ENCODE measurements around the gene ARHGAP26. TPM values are rescaled to one million over a fixed set of nuclear protein-coding genes. Genes with fewer than 3 reads are reported as not detected.

Gene ARHGAP26
- total and polyA plus RNA-seq, 2 donors (not counting 3 experiments of a cell fraction or from before 2014, with no cell fraction given), result 3.1 to 16.2 TPM

DNA sequence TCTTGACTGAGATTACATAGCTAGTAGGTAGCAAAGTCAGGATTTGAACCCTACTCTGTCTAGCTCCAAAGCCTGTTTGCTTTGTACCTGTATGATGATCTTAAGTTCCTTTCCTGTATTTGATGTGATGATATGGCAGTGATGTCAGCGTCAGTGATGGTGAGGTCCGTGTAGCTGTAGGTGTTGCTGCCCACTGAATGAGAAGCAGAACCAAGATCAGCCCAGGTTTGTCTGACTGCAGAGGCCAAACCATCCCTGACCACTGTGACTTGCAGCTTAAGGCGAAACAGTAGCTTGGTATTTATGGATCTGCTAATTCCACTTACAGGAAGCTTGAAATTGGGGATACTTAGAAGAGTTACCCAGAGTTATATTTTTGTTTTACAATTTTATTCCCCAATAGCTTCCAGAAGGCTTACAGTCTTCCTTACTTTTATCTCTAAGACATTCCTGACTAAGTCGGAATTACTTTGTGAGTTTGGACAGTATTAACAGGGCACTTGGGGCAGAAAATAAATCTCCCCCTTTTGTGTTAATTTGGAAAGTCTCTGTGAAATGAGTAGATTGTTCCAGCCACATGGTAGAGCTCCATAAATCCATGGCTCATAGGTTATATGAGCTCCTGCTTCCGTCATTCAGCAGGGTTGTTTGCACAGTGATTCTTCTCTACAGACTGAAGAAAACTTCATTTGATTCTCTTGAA lies 359.9 kb downstream of the ARHGAP26 start:
- no peaks in the 10 kb centered on the region for H4K20me1 ChIP-seq (replicated peaks; ENCODE audit: control insufficient read depth, extremely low read depth, insufficient read depth, low read length)
- DNase-seq (ENCODE audit: low read depth, low spot score) (no peak), FAIRE-seq (no peak)
- ChIA-PET CTCF (interaction anchor here (1.0 to 1.5 kb wide), 3 partner anchors 10 to 273 kb away, joined by 3 read pairs; partner anchors contain the start of gene NR3C1), POLR2A (no interaction called here)
- H3K4me2 ChIP-seq (ENCODE audit: insufficient read depth, low read length), result no peak overlapping the region
- no peaks in the 10 kb centered on the region for H3K9me1 ChIP-seq (replicated peaks; ENCODE audit: control insufficient read depth, extremely low read depth, insufficient read depth, low read length)
- intact Hi-C loops (cut with micrococcal nuclease), result loop anchor here (5.0 to 10.0 kb wide), 4 partner anchors 52 to 1065 kb away; no protein-coding TSS in a partner anchor
- H3K4me3 ChIP-seq (replicated peaks in 1 of 3; ENCODE audit: insufficient read depth in 1 of 3, low read depth in 1 of 3, low read length in 3 of 3), result no peak overlapping the region
- peaks cover 16% of the 10 kb centered on the region for H3K4me1 ChIP-seq (ENCODE audit: control insufficient read depth, extremely low read depth, insufficient read depth, low read length)
- no peak overlapping the region for H2AFZ ChIP-seq (ENCODE audit: low read depth, low read length)
- TF ChIP-seq JUN (IDR thresholded peaks at IDR 0.05; ENCODE audit: borderline replicate concordance, insufficient read depth, insufficient read length, low read depth), result no peak
- TF ChIP-seq, protein P1, sequence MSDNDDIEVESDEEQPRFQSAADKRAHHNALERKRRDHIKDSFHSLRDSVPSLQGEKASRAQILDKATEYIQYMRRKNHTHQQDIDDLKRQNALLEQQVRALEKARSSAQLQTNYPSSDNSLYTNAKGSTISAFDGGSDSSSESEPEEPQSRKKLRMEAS (IDR thresholded peaks at IDR 0.05; ENCODE audit: insufficient read depth, insufficient read length), result no peak
- no peak for TF ChIP-seq POLR2A (IDR thresholded peaks at IDR 0.05; ENCODE audit: low read depth, low read length)
- no peak for TF ChIP-seq MYC (IDR thresholded peaks at IDR 0.05; ENCODE audit: low read depth, low read length)
- TF ChIP-seq POLR2AphosphoS5 (IDR thresholded peaks at IDR 0.05; ENCODE audit: insufficient read depth, low read depth, low read length), result no peak
- no peak for TF ChIP-seq EZH2 (IDR thresholded peaks at IDR 0.05; ENCODE audit: borderline replicate concordance, low read depth, low read length, severe bottlenecking)
- TF ChIP-seq, protein P2, sequence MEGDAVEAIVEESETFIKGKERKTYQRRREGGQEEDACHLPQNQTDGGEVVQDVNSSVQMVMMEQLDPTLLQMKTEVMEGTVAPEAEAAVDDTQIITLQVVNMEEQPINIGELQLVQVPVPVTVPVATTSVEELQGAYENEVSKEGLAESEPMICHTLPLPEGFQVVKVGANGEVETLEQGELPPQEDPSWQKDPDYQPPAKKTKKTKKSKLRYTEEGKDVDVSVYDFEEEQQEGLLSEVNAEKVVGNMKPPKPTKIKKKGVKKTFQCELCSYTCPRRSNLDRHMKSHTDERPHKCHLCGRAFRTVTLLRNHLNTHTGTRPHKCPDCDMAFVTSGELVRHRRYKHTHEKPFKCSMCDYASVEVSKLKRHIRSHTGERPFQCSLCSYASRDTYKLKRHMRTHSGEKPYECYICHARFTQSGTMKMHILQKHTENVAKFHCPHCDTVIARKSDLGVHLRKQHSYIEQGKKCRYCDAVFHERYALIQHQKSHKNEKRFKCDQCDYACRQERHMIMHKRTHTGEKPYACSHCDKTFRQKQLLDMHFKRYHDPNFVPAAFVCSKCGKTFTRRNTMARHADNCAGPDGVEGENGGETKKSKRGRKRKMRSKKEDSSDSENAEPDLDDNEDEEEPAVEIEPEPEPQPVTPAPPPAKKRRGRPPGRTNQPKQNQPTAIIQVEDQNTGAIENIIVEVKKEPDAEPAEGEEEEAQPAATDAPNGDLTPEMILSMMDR (IDR thresholded peaks at IDR 0.05; ENCODE audit: extremely low read depth in 1 of 2, insufficient read depth in 1 of 2, low read depth in 1 of 2, low read length in 2 of 2), result no peak
- TF ChIP-seq FOS (IDR thresholded peaks at IDR 0.05; ENCODE audit: borderline replicate concordance, insufficient read depth, low read length), result no peak
- TF ChIP-seq GATA2 (IDR thresholded peaks at IDR 0.05; ENCODE audit: insufficient read depth, insufficient read length, low read depth, low read length), result no peak
- H3K9ac ChIP-seq (replicated peaks; ENCODE audit: extremely low read depth, insufficient read depth, low read length), result no peak overlapping the region
- dilution Hi-C loops (cut with MboI; ENCODE audit: extremely low pct_ligation_motif_present, low sequenced_read_pairs), result no loop called here
- peaks cover 2 to 3% of the 10 kb centered on the region in 2 experiments for H3K27me3 ChIP-seq (ENCODE audit: control insufficient read depth in 2 of 2, insufficient read depth in 2 of 2, low read length in 2 of 2)
- H3K79me2 ChIP-seq (ENCODE audit: control insufficient read depth, insufficient read depth, low read length), result no peaks in the 10 kb centered on the region
- H3K27ac ChIP-seq (ENCODE audit: insufficient read depth, low read depth, low read length), result no peak overlapping the region
- H3K9me3 ChIP-seq (replicated peaks; ENCODE audit: control insufficient read depth, insufficient read depth, low read length), result no peaks in the 10 kb centered on the region
- no peaks in the 10 kb centered on the region for H3K36me3 ChIP-seq (ENCODE audit: control insufficient read depth in 2 of 2, extremely low read depth in 1 of 2, insufficient read depth in 2 of 2, low read length in 2 of 2)
- BruUV-seq (replicated peaks), result no TSS peak
